ENCODE measurements around the gene CMC2.

GRCh38 chr16:80923356-80923755 lies 83.3 kb downstream of the CMC2 start:
- TF ChIP-seq CTCF (IDR thresholded peaks at IDR 0.05; ENCODE audit: low read length) (no peak), EZH2 (optimal IDR thresholded peaks at IDR 0.05; ENCODE audit: low read depth, low read length) (no peak), EZH2phosphoT487 (IDR thresholded peaks at IDR 0.05; ENCODE audit: low read length) (no peak)
